Tibial nerve (tissue), 4 donors: ENCODE results near the gene SLC9A9. TPM values are rescaled to one million over a fixed set of nuclear protein-coding genes. Genes with fewer than 3 reads are reported as not detected.

Source experiments
- DNase-seq, 2 donors: peaks; one replicate each; pipeline ENCODE4 v3.0.0-alpha.2; 2019; ENCODE audit warnings: low spot score in 2 of 2
- H3K27ac ChIP-seq, 4 donors: fragments of 200-600 bp; sonication (generic) in 3 of 4; one replicate each; pipeline ENCODE4 v1.5.1; 2017 to 2019; ENCODE audit warnings: mild to moderate bottlenecking in 1 of 4
- H3K27me3 ChIP-seq, 2 donors: fragments of 200-600 bp; sonication (generic) in 1 of 2; one replicate each; pipeline versions ENCODE4 v1.5.1 to v1.6.0; 2017 to 2019
- H3K36me3 ChIP-seq, 3 donors: fragments of 200-600 bp; sonication (generic); one replicate each; pipeline ENCODE4 v1.5.1; 2018 to 2019
- H3K4me1 ChIP-seq, 4 donors: fragments of 200-600 bp; sonication (generic) in 3 of 4; one replicate each; pipeline ENCODE4 v1.5.1; 2017 to 2019
- H3K4me3 ChIP-seq, 4 donors: fragments of 200-600 bp; sonication (generic) in 3 of 4; one replicate each; pipeline ENCODE4 v1.5.1; 2017 to 2019; ENCODE audit warnings: mild to moderate bottlenecking in 1 of 4, moderate library complexity in 1 of 4
- H3K9me3 ChIP-seq, 4 donors: fragments of 200-600 bp; sonication (generic) in 3 of 4; one replicate each; pipeline ENCODE4 v1.5.1; 2017 to 2019
- CTCF ChIP-seq, 5 experiments: fragments of 200-600 bp in 3 of 5; fragments of 450-650 bp in 2 of 5; sonication (generic) in 3 of 5; IDR thresholded peaks; one replicate each; pipeline ENCODE4 v1.5.1; 2016 to 2019; ENCODE audit warnings: antibody characterized with exemption in 5 of 5, mild to moderate bottlenecking in 3 of 5, moderate library complexity in 2 of 5
- EP300 ChIP-seq, 2 donors: sonication (generic); formaldehyde crosslinking; IDR thresholded peaks; one replicate each; pipeline ENCODE4 v1.6.1; 2017; ENCODE audit warnings: antibody characterized with exemption in 2 of 2, mild to moderate bottlenecking in 1 of 2
- POLR2A ChIP-seq, 2 donors: fragments of 450-650 bp; IDR thresholded peaks; one replicate each; pipeline ENCODE4 v1.6.1; 2017; ENCODE audit warnings: antibody characterized with exemption in 2 of 2, mild to moderate bottlenecking in 2 of 2, moderate library complexity in 2 of 2
- WGBS, 2 donors: methylation state at CpG; one replicate each; pipeline ENCODE4 v1.1.5; 2018; 5-methylcytosine and 5-hydroxymethylcytosine counted together
- total RNA-seq, 4 donors: library from RNA; depleted of rRNA; stranded (reverse); fragments of >200 nt; gene quantifications; one replicate each; pipeline ENCODE4 v1.1.0, GENCODE V29; 2016

The SLC9A9 gene
- total RNA-seq, 4 donors from 2014 or later: 7.6 to 11.1 (median 9.2) TPM

- TF ChIP-seq EP300 (IDR thresholded peaks at IDR 0.05) (no peak), POLR2A (IDR thresholded peaks at IDR 0.05) (no peak), CTCF (IDR thresholded peaks at IDR 0.05) (no peak)
- Histone ChIP-seq H3K36me3 (no peaks in the 10 kb centered on the region), H3K4me1 (no peaks in the 10 kb centered on the region), H3K4me3 (no peak overlapping the region), H3K27ac (no peak overlapping the region), H3K9me3 (no peaks in the 10 kb centered on the region), H3K27me3 (no peaks in the 10 kb centered on the region)
- no peak for DNase-seq
- WGBS, 2 donors: 56 to 71% methylated on average over 3 of the region's 3 CpGs
Measured at GRCh38 chr3:143239031-143239430, 609.2 kb downstream of the SLC9A9 start.

GRCh38 chr3:143237077-143237627 lies 611.1 kb downstream of the SLC9A9 start:
- Histone ChIP-seq H3K4me1 (no peaks in the 10 kb centered on the region), H3K27ac (no peak overlapping the region), H3K9me3 (no peaks in the 10 kb centered on the region), H3K36me3 (no peaks in the 10 kb centered on the region), H3K27me3 (no peaks in the 10 kb centered on the region), H3K4me3 (no peak overlapping the region)
- DNase-seq: no peak
- TF ChIP-seq EP300 (IDR thresholded peaks at IDR 0.05) (no peak), POLR2A (IDR thresholded peaks at IDR 0.05) (no peak), CTCF (IDR thresholded peaks at IDR 0.05) (no peak)
- 32 to 36% methylated on average over 8 of the region's 8 CpGs for WGBS, 2 donors

GRCh38 chr3:143236226-143236964 lies 611.9 kb downstream of the SLC9A9 start:
- TF ChIP-seq CTCF (IDR thresholded peaks at IDR 0.05) (no peak), POLR2A (IDR thresholded peaks at IDR 0.05) (no peak), EP300 (IDR thresholded peaks at IDR 0.05) (no peak)
- H3K36me3 ChIP-seq: no peaks in the 10 kb centered on the region
- DNase-seq: no peak
- WGBS, 2 donors: 70 to 74% methylated on average over 11 of the region's 11 CpGs
- no peaks in the 10 kb centered on the region for H3K9me3 ChIP-seq
- no peaks in the 10 kb centered on the region for H3K27me3 ChIP-seq
- no peaks in the 10 kb centered on the region for H3K4me1 ChIP-seq
- H3K27ac ChIP-seq: no peak overlapping the region
- no peak overlapping the region for H3K4me3 ChIP-seq

GRCh38 chr3:143235614-143236204 lies 612.6 kb downstream of the SLC9A9 start:
- no peaks in the 10 kb centered on the region for H3K9me3 ChIP-seq
- TF ChIP-seq POLR2A (IDR thresholded peaks at IDR 0.05) (no peak), CTCF (IDR thresholded peaks at IDR 0.05) (no peak), EP300 (IDR thresholded peaks at IDR 0.05) (no peak)
- no peak overlapping the region for H3K27ac ChIP-seq
- no peaks in the 10 kb centered on the region for H3K27me3 ChIP-seq
- H3K4me3 ChIP-seq: no peak overlapping the region
- no peak for DNase-seq
- H3K4me1 ChIP-seq: no peaks in the 10 kb centered on the region
- H3K36me3 ChIP-seq: no peaks in the 10 kb centered on the region
- WGBS, 2 donors: 79 to 80% methylated on average over 3 of the region's 3 CpGs

- 69 to 79% methylated on average over 1 of the region's 1 CpG for WGBS, 2 donors
- DNase-seq: no peak
- no peak for TF ChIP-seq CTCF (IDR thresholded peaks at IDR 0.05)
- no peak for TF ChIP-seq POLR2A (IDR thresholded peaks at IDR 0.05)
- TF ChIP-seq EP300 (IDR thresholded peaks at IDR 0.05): no peak
- H3K36me3 ChIP-seq: no peaks in the 10 kb centered on the region
- H3K4me1 ChIP-seq: no peaks in the 10 kb centered on the region
- no peak overlapping the region for H3K4me3 ChIP-seq
- no peak overlapping the region for H3K27ac ChIP-seq
- H3K9me3 ChIP-seq: no peaks in the 10 kb centered on the region
- no peaks in the 10 kb centered on the region for H3K27me3 ChIP-seq
Measured at GRCh38 chr3:143234526-143234925, 613.7 kb downstream of the SLC9A9 start.
